ENCODE measurements around the gene CABP7. TPM values are rescaled to one million over a fixed set of nuclear protein-coding genes. Genes with fewer than 3 reads are reported as not detected.

The CABP7 gene
- total RNA-seq, 1 experiment from 2014 or later, result 2.1 TPM

Other genes starting within 250 kb of the CABP7 start
- 0.08 TPM for gene NEFH, start 239.8 kb upstream of the CABP7 start, total RNA-seq (2021; ENCODE audit: unreplicated experiment)
- gene THOC5, start 166.2 kb upstream of the CABP7 start, total RNA-seq (2021; ENCODE audit: unreplicated experiment), result 74.4 TPM
- 40.0 TPM for gene NIPSNAP1, start 138.9 kb upstream of the CABP7 start, total RNA-seq (2021; ENCODE audit: unreplicated experiment)
- 190 TPM for gene NF2, start 116.4 kb upstream of the CABP7 start, total RNA-seq (2021; ENCODE audit: unreplicated experiment)
- gene ZMAT5, start 47.0 kb downstream of the CABP7 start, total RNA-seq (2021; ENCODE audit: unreplicated experiment), result 22.4 TPM
- 93.7 TPM for gene UQCR10, start 47.4 kb downstream of the CABP7 start, total RNA-seq (2021; ENCODE audit: unreplicated experiment)
- 52.0 TPM for gene ASCC2, start 118.3 kb downstream of the CABP7 start, total RNA-seq (2021; ENCODE audit: unreplicated experiment)
- gene MTMR3, start 163.2 kb downstream of the CABP7 start, total RNA-seq (2021; ENCODE audit: unreplicated experiment), result 26.8 TPM

All from Panc1 (cell line).